H9 (cell line): ENCODE data around the gene SPPL3. TPM values are rescaled to one million over a fixed set of nuclear protein-coding genes. Genes with fewer than 3 reads are reported as not detected.

Experiments
- DNase-seq: peaks from one replicate; pipeline ENCODE4 v3.0.0-alpha.2; 2017
- H2AFZ ChIP-seq: one replicate; pipeline ENCODE4 v1.6.1; 2013; ENCODE audit warnings: mild to moderate bottlenecking, low read length, control low read depth, moderate library complexity
- H2AK5ac ChIP-seq: 2 replicates; pipeline ENCODE4 v1.6.1; 2013; ENCODE audit warnings: low read length, control low read depth, mixed read lengths; ENCODE audit not compliant: insufficient read length
- H2BK120ac ChIP-seq: one replicate; pipeline ENCODE4 v1.6.1; 2013; ENCODE audit warnings: low read depth, mild to moderate bottlenecking, low read length, control low read depth, inconsistent platforms; ENCODE audit not compliant: poor library complexity, severe bottlenecking
- H2BK12ac ChIP-seq: 2 replicates; pipeline ENCODE4 v1.6.1; 2013; ENCODE audit warnings: low read length, control low read depth, mixed read lengths, low read depth; ENCODE audit not compliant: insufficient read length
- H2BK15ac ChIP-seq: 2 replicates; pipeline ENCODE4 v1.6.1; 2013; ENCODE audit warnings: low read depth, low read length, control low read depth
- H2BK20ac ChIP-seq: one replicate; pipeline ENCODE4 v1.6.1; 2013; ENCODE audit warnings: low read depth, mild to moderate bottlenecking, low read length, control low read depth, inconsistent platforms; ENCODE audit not compliant: poor library complexity, severe bottlenecking
- H2BK5ac ChIP-seq: 2 replicates; pipeline ENCODE4 v1.6.1; 2013; ENCODE audit warnings: low read length, control low read depth, mixed read lengths; ENCODE audit not compliant: insufficient read length
- H3K14ac ChIP-seq: 2 replicates; pipeline ENCODE4 v1.6.1; 2013; ENCODE audit warnings: low read length, control low read depth; ENCODE audit not compliant: insufficient read depth
- H3K18ac ChIP-seq: 2 replicates; pipeline ENCODE4 v1.6.1; 2013; ENCODE audit warnings: low read depth, mild to moderate bottlenecking, mixed read lengths, low read length, control low read depth; ENCODE audit not compliant: insufficient read length
- H3K23ac ChIP-seq: 2 replicates; pipeline ENCODE4 v1.6.1; 2013; ENCODE audit warnings: low read length, control low read depth, mixed read lengths, low read depth; ENCODE audit not compliant: insufficient read length
- H3K23me2 ChIP-seq: 2 replicates; pipeline ENCODE4 v1.6.1; 2013; ENCODE audit warnings: low read depth, mild to moderate bottlenecking, mixed read lengths, low read length, control low read depth; ENCODE audit not compliant: insufficient read length, poor library complexity, severe bottlenecking
- H3K27ac ChIP-seq: 2 replicates; pipeline ENCODE4 v1.5.1; 2013; ENCODE audit warnings: low read length, control low read depth, mixed read lengths, low read depth; ENCODE audit not compliant: insufficient read length
- H3K27me3 ChIP-seq: 2 replicates; pipeline ENCODE4 v1.6.1; 2013; ENCODE audit warnings: low read length, control low read depth, inconsistent platforms; ENCODE audit not compliant: insufficient read depth
- H3K4ac ChIP-seq: 2 replicates; pipeline ENCODE4 v1.6.1; 2013; ENCODE audit warnings: low read depth, mild to moderate bottlenecking, control low read depth, inconsistent platforms, low read length, moderate library complexity
- H3K4me1 ChIP-seq: 2 replicates; pipeline ENCODE4 v1.6.1; 2013; ENCODE audit warnings: low read length, control low read depth, inconsistent platforms; ENCODE audit not compliant: insufficient read depth
- H3K4me2 ChIP-seq: 2 replicates; pipeline ENCODE4 v1.6.1; 2013; ENCODE audit warnings: low read length, control low read depth, mixed read lengths; ENCODE audit not compliant: insufficient read length, insufficient read depth
- H3K56ac ChIP-seq: 2 replicates; pipeline ENCODE4 v1.6.1; 2013; ENCODE audit warnings: low read depth, mild to moderate bottlenecking, mixed read lengths, low read length, control low read depth; ENCODE audit not compliant: insufficient read length
- H3K79me1 ChIP-seq: 2 replicates; pipeline ENCODE4 v1.6.1; 2013; ENCODE audit warnings: low read depth, mild to moderate bottlenecking, moderate library complexity, low read length, control low read depth, inconsistent platforms; ENCODE audit not compliant: insufficient read depth, poor library complexity, severe bottlenecking
- H3K79me2 ChIP-seq: 2 replicates; pipeline ENCODE4 v1.6.1; 2013; ENCODE audit warnings: low read length, control low read depth, inconsistent platforms; ENCODE audit not compliant: insufficient read depth
- H3K9ac ChIP-seq: 2 replicates; pipeline ENCODE4 v1.6.1; 2013; ENCODE audit warnings: low read length, control low read depth, mixed read lengths; ENCODE audit not compliant: insufficient read length; ENCODE audit errors: extremely low read depth
- H3K9me3 ChIP-seq: one replicate; pipeline ENCODE4 v1.6.1; 2013; ENCODE audit warnings: low read depth, low read length, inconsistent platforms; ENCODE audit not compliant: control insufficient read depth
- H3T11ph ChIP-seq: one replicate; pipeline ENCODE4 v1.6.1; 2013; ENCODE audit warnings: mild to moderate bottlenecking, low read length, control low read depth, inconsistent platforms
- H4K20me1 ChIP-seq: one replicate; pipeline ENCODE4 v1.6.1; 2013; ENCODE audit not compliant: control insufficient read depth, insufficient read length, insufficient read depth
- H4K5ac ChIP-seq: 2 replicates; pipeline ENCODE4 v1.6.1; 2013; ENCODE audit warnings: low read depth, mild to moderate bottlenecking, mixed read lengths, low read length, control low read depth; ENCODE audit not compliant: insufficient read length
- H4K8ac ChIP-seq: replicated peaks from 2 replicates; pipeline ENCODE4 v1.6.1; 2013; ENCODE audit warnings: low read length, control low read depth, mixed read lengths, low read depth; ENCODE audit not compliant: insufficient read length
- H4K91ac ChIP-seq: 2 replicates; pipeline ENCODE4 v1.6.1; 2013; ENCODE audit warnings: low read depth, mild to moderate bottlenecking, moderate library complexity, mixed read lengths, low read length, control low read depth; ENCODE audit not compliant: insufficient read length
- H3K27ac Mint-ChIP-seq, 3 experiments: 2 replicates in 2 of 3; 3 replicates in 1 of 3; pipeline ENCODE4 v1.8.0; 2020 to 2021; ENCODE audit warnings: mixed read lengths in 3 of 3, mild to moderate bottlenecking in 1 of 3, moderate library complexity in 1 of 3
- H3K27me3 Mint-ChIP-seq: 2 replicates; pipeline ENCODE4 v1.8.0; 2021; ENCODE audit warnings: low read depth, mild to moderate bottlenecking, moderate library complexity, mixed read lengths
- H3K36me3 Mint-ChIP-seq, 3 experiments: 2 replicates in 2 of 3; 3 replicates in 1 of 3; pipeline ENCODE4 v1.8.0; 2020 to 2021; ENCODE audit warnings: low read depth in 3 of 3, mixed read lengths in 3 of 3; ENCODE audit not compliant: insufficient read depth in 1 of 3
- H3K4me1 Mint-ChIP-seq, 2 experiments: 2 replicates each; pipeline ENCODE4 v1.8.0; 2020; ENCODE audit warnings: mixed read lengths in 2 of 2
- H3K4me3 Mint-ChIP-seq, 2 experiments: 2 replicates in 1 of 2; 3 replicates in 1 of 2; pipeline ENCODE4 v1.8.0; 2020 to 2021; ENCODE audit warnings: mild to moderate bottlenecking in 2 of 2, mixed read lengths in 2 of 2, moderate library complexity in 1 of 2
- H3K9me3 Mint-ChIP-seq, 2 experiments: 2 replicates in 1 of 2; 3 replicates in 1 of 2; pipeline ENCODE4 v1.8.0; 2020; ENCODE audit warnings: mild to moderate bottlenecking in 2 of 2, mixed read lengths in 2 of 2, moderate library complexity in 1 of 2
- CTCF ChIP-seq: fragments of 200-600 bp; sonication (generic); conservative IDR thresholded peaks from 3 replicates; pipeline ENCODE4 v1.8.0; 2021; ENCODE audit warnings: antibody characterized with exemption, mild to moderate bottlenecking
- WGBS: extraction: QIAGEN DNeasy Blood & Tissue Kit; methylation state at CpG from one replicate; pipeline ENCODE4 v1.1.7; 2013; ENCODE audit warnings: missing lambda C conversion rate, low lambda C conversion rate, mixed read lengths; ENCODE audit not compliant: insufficient read length; ENCODE audit errors: extremely low coverage; 5-methylcytosine and 5-hydroxymethylcytosine counted together
- total RNA-seq: library from RNA; stranded (reverse); gene quantifications from 2 replicates; pipeline ENCODE4 v1.2.1, GENCODE V29; 2021

The SPPL3 gene
- total RNA-seq, 1 experiment from 2014 or later: 46.3 TPM

- no peaks in the 10 kb centered on the region for H3K27me3 ChIP-seq
- peaks cover 7% of the 10 kb centered on the region; the same call in 1 of the 2 replicates for H3K79me2 ChIP-seq
- no peak overlapping the region for H3K4ac ChIP-seq
- no peaks in the 10 kb centered on the region for H3K4me1 ChIP-seq
- H4K8ac ChIP-seq: no peak overlapping the region
- H3K23ac ChIP-seq: no peak overlapping the region
- H3T11ph ChIP-seq: no peak overlapping the region
- Mint-ChIP-seq H3K9me3 (no peaks in the 10 kb centered on the region), H3K4me3 (no peak overlapping the region), H3K4me1 (peaks cover 13 to 15% of the 10 kb centered on the region in 2 experiments), H3K36me3 (no peaks in the 10 kb centered on the region), H3K27me3 (no peaks in the 10 kb centered on the region), H3K27ac (peak overlapping the region in 1 of 3 experiments; percentile 58; a peak in 2 of 7 replicates)
- no peak overlapping the region for H2BK15ac ChIP-seq
- no peak overlapping the region for H3K9ac ChIP-seq
- H2BK5ac ChIP-seq: no peak overlapping the region
- no peak for TF ChIP-seq CTCF
- H3K14ac ChIP-seq: no peak overlapping the region
- no peak overlapping the region for H4K91ac ChIP-seq
- DNase-seq: no peak
- H3K4me2 ChIP-seq: no peak overlapping the region
- peaks cover 17% of the 10 kb centered on the region for H3K79me1 ChIP-seq
- WGBS: no CpG with 5 or more reads among the region's 4 CpGs
- no peak overlapping the region for H3K27ac ChIP-seq
- no peak overlapping the region for H2AK5ac ChIP-seq
- no peak overlapping the region for H4K5ac ChIP-seq
- no peaks in the 10 kb centered on the region for H3K9me3 ChIP-seq
- H2AFZ ChIP-seq: no peak overlapping the region
- no peaks in the 10 kb centered on the region for H4K20me1 ChIP-seq
- no peak overlapping the region for H3K56ac ChIP-seq
- H2BK120ac ChIP-seq: no peak overlapping the region
- no peak overlapping the region for H3K18ac ChIP-seq
- no peak overlapping the region for H2BK12ac ChIP-seq
- no peaks in the 10 kb centered on the region for H3K23me2 ChIP-seq
- H2BK20ac ChIP-seq: no peak overlapping the region
These were observed 30.9 kb downstream of the SPPL3 start for GRCh38 chr12:120873226-120873625.
